Forelimb muscle (tissue), 1 donor: ENCODE results near the gene DNM3. TPM values are rescaled to one million over a fixed set of nuclear protein-coding genes. Genes with fewer than 3 reads are reported as not detected.
"Not testable (repeated sequence)": the region's sequence is repeated elsewhere in the genome, so short reads cannot be mapped to it uniquely, and the experiment has no call there.

Source experiments
- DNase-seq: peaks from one replicate; pipeline ENCODE4 v3.0.0-alpha.2; 2013; ENCODE audit warnings: low read depth
- polyA plus RNA-seq: library from polyadenylated mRNA; unstranded; fragments of 120-200 nt; gene quantifications from one replicate; pipeline ENCODE4 v1.2.1, GENCODE V29; 2013; ENCODE audit not compliant: insufficient read length

Gene DNM3
- polyA plus RNA-seq, 1 donor, result 3.0 TPM

- DNase-seq, result no peak
These were observed 516.6 kb downstream of the DNM3 start for GRCh38 chr1:172357753-172358385.

DNA sequence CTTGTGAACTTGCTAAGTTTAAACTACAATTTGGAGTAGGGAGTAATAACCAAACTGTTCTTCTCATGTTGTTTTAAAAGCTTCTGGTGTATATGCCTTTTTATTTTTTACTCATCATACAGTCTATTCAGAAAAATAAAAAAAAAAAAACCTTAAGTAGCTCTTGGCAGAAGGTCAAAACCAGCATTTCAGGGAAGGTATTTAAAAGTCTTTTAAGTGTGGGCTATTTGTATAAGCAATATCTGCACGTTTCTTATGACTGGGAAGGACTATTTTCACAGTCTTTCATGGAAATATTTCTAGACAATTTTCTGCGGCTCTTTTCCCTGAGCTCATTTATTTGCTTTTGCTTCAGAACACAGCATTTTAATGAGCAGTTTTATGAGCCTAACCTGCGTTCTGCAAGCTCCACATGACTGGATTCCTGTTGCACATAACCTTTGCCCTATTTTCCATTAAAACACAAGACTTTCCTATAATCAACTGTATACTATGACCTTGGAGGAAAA, 518.2 kb downstream of the DNM3 start:
- DNase-seq, result no peak

GRCh38 chr1:172360511-172360910, 519.2 kb downstream of the DNM3 start:
- no peak for DNase-seq

DNA sequence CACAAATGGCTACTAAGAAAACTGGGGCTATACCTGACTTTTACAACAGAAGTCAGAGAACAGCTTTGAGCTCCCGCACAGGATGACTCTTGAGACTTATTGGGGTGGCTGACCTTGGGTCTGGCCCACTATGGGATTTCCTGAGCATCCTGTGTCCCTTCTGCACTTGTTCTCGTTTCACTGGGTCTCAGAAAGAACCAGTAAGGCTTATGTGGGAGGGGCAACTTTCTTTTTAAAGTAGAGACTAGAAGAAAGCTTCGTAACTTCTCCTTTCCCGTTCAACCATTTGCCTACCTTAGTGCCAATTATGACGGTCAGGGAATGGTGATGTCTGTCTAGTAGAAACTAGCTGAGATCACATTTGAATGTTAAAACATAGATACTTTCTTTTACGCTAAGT, 519.7 kb downstream of the DNM3 start:
- DNase-seq, result no peak

DNA sequence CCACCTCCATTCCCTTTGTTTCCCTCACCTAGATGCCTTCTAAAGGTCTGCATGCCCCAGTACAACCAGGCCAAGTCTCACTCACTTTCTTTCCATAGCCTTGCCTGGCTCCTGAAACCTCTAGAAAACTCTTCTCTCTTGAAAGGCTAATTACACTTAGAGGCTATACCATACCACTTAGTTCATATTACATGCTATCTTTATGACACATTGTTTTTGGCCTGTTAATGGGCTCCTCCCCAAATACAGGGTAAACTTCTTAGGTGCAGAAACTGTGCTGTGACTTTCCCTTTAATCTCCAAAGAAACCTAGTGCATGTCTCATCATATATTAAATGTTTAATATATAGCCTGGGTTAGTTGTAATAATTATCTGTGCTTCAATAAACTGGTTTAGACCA, 522.6 kb downstream of the DNM3 start:
- DNase-seq, result no peak

GRCh38 chr1:172371646-172372045, 530.3 kb downstream of the DNM3 start:
- not testable (repeated sequence) for DNase-seq

DNA sequence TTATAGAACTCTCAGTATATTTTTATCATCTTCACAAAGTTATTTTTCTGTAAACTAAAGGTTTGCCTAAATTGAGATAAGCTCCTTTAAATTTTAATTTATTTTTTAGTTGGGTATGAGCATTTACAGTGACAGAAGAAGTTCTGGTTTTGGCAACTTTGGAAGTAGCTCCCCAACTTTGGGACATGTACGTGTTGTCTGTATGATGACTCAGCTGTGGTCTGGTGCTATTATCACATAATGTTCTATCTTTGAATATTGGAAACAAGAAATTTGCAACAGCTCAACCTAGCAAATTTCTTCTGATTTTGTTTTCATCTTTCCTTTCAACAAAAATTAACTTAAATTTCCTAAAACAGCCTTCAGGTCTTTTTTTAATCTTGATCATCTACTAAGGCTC, 532.6 kb downstream of the DNM3 start:
- no peak for DNase-seq

- DNase-seq, result no peak
These were observed 533.9 kb downstream of the DNM3 start for GRCh38 chr1:172375211-172375631.

- DNase-seq, result no peak
These were observed 535.1 kb downstream of the DNM3 start for GRCh38 chr1:172376431-172376830.

GRCh38 chr1:172377565-172377964, 536.3 kb downstream of the DNM3 start:
- no peak for DNase-seq

- DNase-seq, result no peak
These were observed 536.9 kb downstream of the DNM3 start for GRCh38 chr1:172378109-172378760.

GRCh38 chr1:172380441-172381244, 539.3 kb downstream of the DNM3 start:
- no peak for DNase-seq

GRCh38 chr1:172381946-172382345, 540.6 kb downstream of the DNM3 start:
- DNase-seq, result no peak

- no peak for DNase-seq
These were observed 541.1 kb downstream of the DNM3 start for GRCh38 chr1:172382406-172382805.

DNA sequence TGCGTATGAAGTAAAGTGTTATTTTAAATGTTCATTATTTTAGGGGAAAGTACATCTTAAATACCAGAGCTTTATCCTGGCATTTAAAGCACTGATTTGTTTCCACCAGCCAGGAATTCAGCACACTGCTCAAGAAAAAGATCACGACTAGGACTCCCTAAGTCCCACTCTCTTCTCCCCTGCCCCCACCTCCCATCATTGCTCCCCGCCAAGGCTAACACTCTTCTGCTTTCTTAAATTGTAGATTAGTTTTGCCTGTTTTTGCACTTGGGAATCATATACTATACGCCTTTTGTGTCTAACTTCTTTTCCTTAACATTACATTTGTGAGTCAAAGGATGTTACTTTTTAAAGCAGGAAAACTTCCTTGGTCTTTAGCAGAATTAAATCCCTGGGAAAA, 541.7 kb downstream of the DNM3 start:
- DNase-seq, result no peak

GRCh38 chr1:172383536-172383935, 542.2 kb downstream of the DNM3 start:
- DNase-seq, result no peak

GRCh38 chr1:172384656-172385055, 543.4 kb downstream of the DNM3 start:
- DNase-seq, result no peak

DNA sequence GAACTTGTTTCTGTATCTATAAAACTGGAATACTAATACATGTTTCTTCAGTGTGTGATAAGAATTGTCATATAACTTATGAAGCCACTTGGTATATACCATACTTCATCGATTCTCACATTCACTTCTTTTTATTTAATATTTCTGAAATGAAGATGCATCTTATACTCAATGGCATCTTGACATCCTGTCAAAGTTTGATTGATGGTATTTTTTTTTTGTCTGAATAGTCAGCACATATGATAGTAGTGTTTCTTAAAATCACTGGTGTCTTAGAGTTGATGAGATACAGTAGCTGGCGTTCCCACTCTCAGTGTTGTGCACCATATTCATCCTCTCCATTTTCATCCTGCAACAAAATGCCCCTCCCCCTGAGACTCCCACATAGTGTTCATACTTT, 544.7 kb downstream of the DNM3 start:
- no peak for DNase-seq

GRCh38 chr1:172388490-172388889, 547.2 kb downstream of the DNM3 start:
- DNase-seq, result no peak

DNA sequence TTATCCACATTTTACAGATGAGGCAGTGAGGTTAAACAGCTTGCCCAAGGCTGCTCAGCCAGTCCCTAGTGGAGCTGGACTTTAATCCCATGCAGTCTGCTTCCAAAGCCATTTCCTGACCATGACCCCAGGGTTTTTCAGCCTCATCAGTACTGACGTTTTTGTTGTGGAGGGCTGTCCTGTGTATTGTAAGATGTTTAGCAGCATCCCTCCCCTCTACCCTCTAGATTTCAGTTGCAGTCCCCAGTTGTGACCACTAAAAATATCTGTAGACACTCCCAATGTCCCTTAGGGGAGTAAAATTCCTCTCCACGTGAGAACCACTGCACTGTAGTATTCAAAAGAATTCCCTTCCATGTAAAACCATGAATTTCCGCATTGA, 549.0 kb downstream of the DNM3 start:
- no peak for DNase-seq

- no peak for DNase-seq
These were observed 549.6 kb downstream of the DNM3 start for GRCh38 chr1:172390683-172391551.

DNA sequence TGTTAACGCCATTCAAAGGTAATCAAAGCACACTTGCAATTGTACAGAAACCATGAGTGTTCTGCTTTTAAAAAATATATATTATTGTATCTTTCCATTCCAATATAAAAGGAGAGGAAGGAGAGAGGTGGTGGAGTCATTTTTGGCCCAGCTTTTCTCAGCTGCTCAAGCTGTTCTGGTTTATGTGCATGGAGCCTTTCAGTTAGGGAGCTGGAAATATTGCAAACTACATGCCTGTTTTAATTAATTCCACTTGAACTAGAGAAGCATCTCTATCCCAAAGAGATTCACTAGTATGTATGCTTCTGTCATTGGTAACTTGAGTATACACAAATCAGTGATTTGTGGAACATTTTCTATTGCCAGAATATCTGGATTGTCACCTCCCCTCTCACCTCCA, 550.7 kb downstream of the DNM3 start:
- DNase-seq, result no peak
